Measurements from ENCODE around the gene FPR2.

Gene FPR2

DNA sequence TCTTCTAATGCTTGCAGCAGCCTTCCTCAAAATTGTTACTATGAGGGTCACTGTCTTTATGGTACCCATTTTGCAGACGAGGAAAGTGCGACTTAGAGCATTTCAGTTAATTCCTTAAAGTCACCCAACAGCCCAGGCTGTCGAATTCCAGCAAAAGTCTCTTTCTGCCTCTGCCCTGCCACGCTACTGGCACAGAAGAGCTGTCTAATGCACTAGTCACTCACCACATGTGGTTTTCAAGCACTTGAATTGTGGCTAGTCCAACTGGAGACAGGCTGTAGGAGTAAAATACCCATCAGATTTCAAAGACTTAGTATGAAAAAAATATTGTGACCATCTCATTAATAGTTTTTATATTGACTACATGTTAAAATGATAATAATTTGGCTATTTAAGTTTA lies 11.0 kb upstream of the FPR2 start:
- Histone ChIP-seq H3K27me3 (ENCODE audit: insufficient read depth, poor library complexity, severe bottlenecking) (no peaks in the 10 kb centered on the region), H3K4me1 (ENCODE audit: insufficient read depth, poor library complexity, severe bottlenecking) (no peaks in the 10 kb centered on the region), H3K27ac (ENCODE audit: poor library complexity, severe bottlenecking) (no peak overlapping the region), H3K4me3 (ENCODE audit: severe bottlenecking) (no peak overlapping the region), H3K36me3 (ENCODE audit: low read depth) (no peaks in the 10 kb centered on the region), H3K9me3 (ENCODE audit: severe bottlenecking) (no peaks in the 10 kb centered on the region)
- no peak for ATAC-seq (ENCODE audit: low read depth)
- DNase-seq (ENCODE audit: low spot score), result no peak
- TF ChIP-seq, protein P1, sequence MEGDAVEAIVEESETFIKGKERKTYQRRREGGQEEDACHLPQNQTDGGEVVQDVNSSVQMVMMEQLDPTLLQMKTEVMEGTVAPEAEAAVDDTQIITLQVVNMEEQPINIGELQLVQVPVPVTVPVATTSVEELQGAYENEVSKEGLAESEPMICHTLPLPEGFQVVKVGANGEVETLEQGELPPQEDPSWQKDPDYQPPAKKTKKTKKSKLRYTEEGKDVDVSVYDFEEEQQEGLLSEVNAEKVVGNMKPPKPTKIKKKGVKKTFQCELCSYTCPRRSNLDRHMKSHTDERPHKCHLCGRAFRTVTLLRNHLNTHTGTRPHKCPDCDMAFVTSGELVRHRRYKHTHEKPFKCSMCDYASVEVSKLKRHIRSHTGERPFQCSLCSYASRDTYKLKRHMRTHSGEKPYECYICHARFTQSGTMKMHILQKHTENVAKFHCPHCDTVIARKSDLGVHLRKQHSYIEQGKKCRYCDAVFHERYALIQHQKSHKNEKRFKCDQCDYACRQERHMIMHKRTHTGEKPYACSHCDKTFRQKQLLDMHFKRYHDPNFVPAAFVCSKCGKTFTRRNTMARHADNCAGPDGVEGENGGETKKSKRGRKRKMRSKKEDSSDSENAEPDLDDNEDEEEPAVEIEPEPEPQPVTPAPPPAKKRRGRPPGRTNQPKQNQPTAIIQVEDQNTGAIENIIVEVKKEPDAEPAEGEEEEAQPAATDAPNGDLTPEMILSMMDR (IDR thresholded peaks at IDR 0.05; ENCODE audit: poor library complexity, severe bottlenecking), result no peak

DNA sequence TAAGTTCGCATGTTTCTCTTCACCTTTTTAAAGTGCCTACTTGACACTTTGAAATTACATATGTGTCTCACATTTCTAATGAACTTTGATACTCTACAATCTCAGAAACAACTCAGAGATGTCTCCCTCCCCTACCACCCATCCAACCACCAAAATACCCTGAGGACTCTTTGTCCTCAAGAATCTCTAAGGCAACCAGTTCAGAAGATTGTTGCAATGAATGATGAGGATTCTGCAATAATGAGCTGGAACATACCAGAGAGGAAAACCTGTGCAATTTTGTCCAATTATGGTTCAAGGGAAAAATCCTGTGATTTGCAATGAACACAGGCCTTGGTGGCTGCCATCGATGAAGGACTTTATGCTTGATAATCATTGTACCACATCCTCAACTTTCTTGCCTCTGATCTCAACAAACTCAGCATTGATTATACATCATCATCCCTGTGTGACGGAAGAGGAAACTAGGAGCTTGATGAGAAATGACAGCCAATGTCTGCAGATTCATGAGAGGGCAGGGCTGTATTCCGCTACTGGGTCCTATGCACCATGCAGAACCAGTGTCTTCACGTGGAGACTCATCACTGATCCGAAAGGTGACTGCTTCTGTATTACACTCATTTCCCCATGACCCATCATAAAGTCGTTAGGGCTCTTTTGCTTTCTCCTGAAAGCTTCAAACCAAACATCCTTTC lies 10.4 kb upstream of the FPR2 start:
- Histone ChIP-seq H3K27ac (ENCODE audit: poor library complexity, severe bottlenecking) (no peak overlapping the region), H3K9me3 (ENCODE audit: severe bottlenecking) (no peaks in the 10 kb centered on the region), H3K4me3 (ENCODE audit: severe bottlenecking) (no peak overlapping the region), H3K36me3 (ENCODE audit: low read depth) (no peaks in the 10 kb centered on the region), H3K4me1 (ENCODE audit: insufficient read depth, poor library complexity, severe bottlenecking) (no peaks in the 10 kb centered on the region), H3K27me3 (ENCODE audit: insufficient read depth, poor library complexity, severe bottlenecking) (no peaks in the 10 kb centered on the region)
- TF ChIP-seq, protein P1 (IDR thresholded peaks at IDR 0.05; ENCODE audit: poor library complexity, severe bottlenecking), result no peak
- ATAC-seq (ENCODE audit: low read depth) (no peak), DNase-seq (ENCODE audit: low spot score) (no peak)

DNA sequence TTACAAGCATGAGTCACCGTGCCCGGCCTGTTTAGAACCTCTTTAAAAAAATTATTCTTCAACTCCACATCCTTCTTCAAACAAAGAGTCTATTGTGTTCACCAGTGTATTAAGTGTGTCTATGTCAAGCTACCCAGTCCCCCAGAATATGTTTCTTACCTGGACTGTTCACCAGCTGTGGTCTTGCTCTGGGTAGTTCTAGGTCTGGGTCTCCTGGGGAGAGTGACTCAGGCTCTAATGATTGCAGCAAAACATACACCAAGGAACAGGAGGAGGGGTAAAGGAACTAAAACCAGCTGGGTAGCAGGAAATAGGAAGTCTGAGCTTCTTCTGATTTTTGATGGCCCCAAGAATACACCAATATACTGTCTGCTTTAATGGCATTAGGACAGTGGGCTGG lies 9.3 kb upstream of the FPR2 start, which contains the start of gene FPR1:
TSS of gene FPR1 (minus strand) at position 224 of the 400 bp plus-strand sequence. CDS start 4,884 bp downstream, outside the sequence.
- no peaks in the 10 kb centered on the region for H3K27me3 ChIP-seq (ENCODE audit: insufficient read depth, poor library complexity, severe bottlenecking)
- no peaks in the 10 kb centered on the region for H3K9me3 ChIP-seq (ENCODE audit: severe bottlenecking)
- no peak for DNase-seq (ENCODE audit: low spot score)
- H3K36me3 ChIP-seq (ENCODE audit: low read depth), result no peaks in the 10 kb centered on the region
- no peak within 1 kb of the TSS for H3K4me3 ChIP-seq (ENCODE audit: severe bottlenecking)
- H3K4me1 ChIP-seq (ENCODE audit: insufficient read depth, poor library complexity, severe bottlenecking), result no peaks in the 10 kb centered on the region
- ATAC-seq (ENCODE audit: low read depth), result peak; percentile 68
- TF ChIP-seq, protein P1 (IDR thresholded peaks at IDR 0.05; ENCODE audit: poor library complexity, severe bottlenecking), result no peak
- no peak within 1 kb of the TSS for H3K27ac ChIP-seq (ENCODE audit: poor library complexity, severe bottlenecking)

DNA sequence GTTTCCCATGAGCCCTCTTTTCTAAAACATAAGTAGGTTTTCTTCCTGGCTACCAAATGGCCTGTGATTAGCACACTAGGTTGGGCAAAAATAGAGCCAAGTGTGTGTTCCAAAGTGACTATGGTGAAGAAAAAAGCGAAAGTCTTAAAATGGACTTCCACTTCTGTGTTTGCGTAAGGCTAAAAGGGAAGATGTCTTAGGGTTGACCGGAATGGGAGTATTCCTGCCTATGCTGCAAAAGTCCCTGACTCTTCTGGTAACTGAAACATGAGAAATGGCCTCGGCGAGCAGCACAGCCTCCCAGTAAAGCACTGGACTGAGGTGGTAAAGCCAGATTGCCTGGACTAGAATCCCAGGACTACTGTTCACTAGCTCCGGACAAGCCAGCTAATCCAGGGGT lies 6.9 kb upstream of the FPR2 start:
- TF ChIP-seq, protein P1 (IDR thresholded peaks at IDR 0.05; ENCODE audit: poor library complexity, severe bottlenecking), result no peak
- Histone ChIP-seq H3K27ac (ENCODE audit: poor library complexity, severe bottlenecking) (no peak overlapping the region), H3K36me3 (ENCODE audit: low read depth) (no peaks in the 10 kb centered on the region), H3K9me3 (ENCODE audit: severe bottlenecking) (no peaks in the 10 kb centered on the region), H3K27me3 (ENCODE audit: insufficient read depth, poor library complexity, severe bottlenecking) (no peaks in the 10 kb centered on the region), H3K4me1 (ENCODE audit: insufficient read depth, poor library complexity, severe bottlenecking) (no peaks in the 10 kb centered on the region), H3K4me3 (ENCODE audit: severe bottlenecking) (no peak overlapping the region)
- DNase-seq (ENCODE audit: low spot score) (no peak), ATAC-seq (ENCODE audit: low read depth) (no peak)

DNA sequence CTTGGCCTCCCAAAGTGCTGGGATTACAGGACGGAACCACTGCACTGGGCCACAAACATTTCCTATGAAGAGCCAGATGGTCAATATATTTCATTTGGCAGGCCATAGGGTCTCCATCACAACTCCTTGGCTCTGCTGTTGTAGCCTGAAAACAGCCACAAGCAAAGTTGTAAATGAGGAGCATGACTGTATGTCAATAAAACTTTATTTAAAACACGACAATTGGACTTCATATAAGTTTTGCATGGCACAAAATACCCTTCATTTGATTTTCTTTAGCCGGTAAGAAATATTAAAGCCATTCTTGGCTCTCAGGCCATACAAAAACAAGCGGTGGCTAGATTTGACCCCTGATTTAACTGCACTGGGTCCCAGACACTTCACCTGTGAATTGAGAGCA lies 6.2 kb upstream of the FPR2 start:
- no peaks in the 10 kb centered on the region for H3K4me1 ChIP-seq (ENCODE audit: insufficient read depth, poor library complexity, severe bottlenecking)
- TF ChIP-seq, protein P1 (IDR thresholded peaks at IDR 0.05; ENCODE audit: poor library complexity, severe bottlenecking), result no peak
- H3K9me3 ChIP-seq (ENCODE audit: severe bottlenecking), result no peaks in the 10 kb centered on the region
- no peaks in the 10 kb centered on the region for H3K36me3 ChIP-seq (ENCODE audit: low read depth)
- ATAC-seq (ENCODE audit: low read depth), result no peak
- H3K4me3 ChIP-seq (ENCODE audit: severe bottlenecking), result no peak overlapping the region
- no peak overlapping the region for H3K27ac ChIP-seq (ENCODE audit: poor library complexity, severe bottlenecking)
- H3K27me3 ChIP-seq (ENCODE audit: insufficient read depth, poor library complexity, severe bottlenecking), result no peaks in the 10 kb centered on the region
- no peak for DNase-seq (ENCODE audit: low spot score)

All from RWPE2 (cell line).